Panc1 (cell line): ENCODE results near the gene AGPAT3. TPM values are rescaled to one million over a fixed set of nuclear protein-coding genes. Genes with fewer than 3 reads are reported as not detected.

ENCODE experiments used
- ATAC-seq: fragments of 200-7000 bp; cut with Tn5 transposase; 2 replicates; pipeline ENCODE4 v1.9.1; 2020; ENCODE audit warnings: mild to moderate bottlenecking, moderate library complexity
- BruUV-seq: library from RNA; stranded (reverse); fragments of 400-500 nt; replicated peaks from 2 replicates; lab custom pipeline; 2021; lab: Mats Ljungman, UMichigan
- CTCF ChIA-PET: fragments of 300-600 bp; sonication (Branson Sonifier 250); formaldehyde crosslinking; loops from one replicate; lab custom pipeline; 2022; ENCODE audit warnings: antibody characterized with exemption; lab: Charles Lee
- POLR2A ChIA-PET: fragments of 300-600 bp; sonication (Branson Sonifier 250); formaldehyde crosslinking; loops from one replicate; lab custom pipeline; 2022; ENCODE audit warnings: antibody characterized with exemption; lab: Charles Lee
- DNase-seq: peaks from one replicate; pipeline ENCODE4 v3.0.0-alpha.2; 2010; ENCODE audit warnings: low read depth, low spot score
- H3K27ac ChIP-seq: 2 replicates; pipeline ENCODE4 v1.5.1; 2011; ENCODE audit warnings: mild to moderate bottlenecking, low read length, inconsistent platforms
- H3K27me3 ChIP-seq: fragments of 200-500 bp; sonication (Bioruptor generic); 2 replicates; pipeline ENCODE4 v1.6.0; 2014; ENCODE audit warnings: low read length, inconsistent platforms; ENCODE audit not compliant: control insufficient read depth, insufficient read depth
- H3K36me3 ChIP-seq: fragments of 200-500 bp; sonication (Bioruptor generic); 2 replicates; pipeline ENCODE4 v1.5.1; 2014; ENCODE audit warnings: inconsistent platforms, mild to moderate bottlenecking, low read length, moderate library complexity; ENCODE audit not compliant: control insufficient read depth, insufficient read depth
- H3K4me1 ChIP-seq: 2 replicates; pipeline ENCODE4 v1.5.1; 2011; ENCODE audit warnings: inconsistent platforms, mild to moderate bottlenecking, low read length, moderate library complexity; ENCODE audit not compliant: control insufficient read depth, insufficient read depth
- H3K4me3 ChIP-seq, 2 experiments: 2 replicates each; pipeline ENCODE4 v1.5.1; 2011 to 2012; ENCODE audit warnings: low read depth in 2 of 2, low read length in 2 of 2, mild to moderate bottlenecking in 2 of 2, inconsistent platforms in 1 of 2, moderate library complexity in 1 of 2
- H3K9me3 ChIP-seq: fragments of 200-500 bp; sonication (Bioruptor generic); 2 replicates; pipeline ENCODE4 v1.5.1; 2014; ENCODE audit warnings: low read depth, mild to moderate bottlenecking, inconsistent platforms, low read length, moderate library complexity; ENCODE audit not compliant: control insufficient read depth, insufficient read depth
- POLR2AphosphoS5 ChIP-seq: IDR thresholded peaks from 2 replicates; pipeline ENCODE4 v1.6.1; 2012; ENCODE audit warnings: mild to moderate bottlenecking, low read depth, low read length, moderate library complexity
- SIN3A ChIP-seq: IDR thresholded peaks from 2 replicates; pipeline ENCODE4 v1.6.1; 2012; ENCODE audit warnings: low read depth, mild to moderate bottlenecking, low read length, moderate library complexity, borderline replicate concordance; ENCODE audit not compliant: insufficient read depth
- TCF7L2 ChIP-seq: IDR thresholded peaks from 2 replicates; pipeline ENCODE4 v1.6.1; 2011; ENCODE audit warnings: mild to moderate bottlenecking, low read depth, low read length, inconsistent platforms
- in situ Hi-C: cut with HindIII; loops from 2 replicates; pipeline ENCODE4 v1.10.0; 2016; ENCODE audit warnings: low sequenced_read_pairs, low pct_unique_long_range_greater_than_20kb
- intact Hi-C: fragments of 100-400 bp; cut with micrococcal nuclease; formaldehyde crosslinking; loops from one replicate; pipeline ENCODE4 v1.10.0; 2022; ENCODE audit not compliant: unreplicated experiment
- total RNA-seq: library from RNA; stranded (reverse); gene quantifications from one replicate; pipeline ENCODE4 v1.2.1, GENCODE V29; 2021; ENCODE audit not compliant: unreplicated experiment
- TF ChIP-seq, protein P1 (sequence below), 2 experiments: IDR thresholded peaks; 2 replicates each; pipeline ENCODE4 v1.6.1; 2011 to 2012; ENCODE audit warnings: low read depth in 2 of 2, control low read depth in 1 of 2, low read length in 1 of 2, mild to moderate bottlenecking in 1 of 2, moderate library complexity in 1 of 2; ENCODE audit not compliant: insufficient read depth in 1 of 2
- TF ChIP-seq, protein P2 (sequence below): fragments of 450-650 bp; IDR thresholded peaks from 2 replicates; pipeline ENCODE4 v1.5.1; 2017; ENCODE audit warnings: mild to moderate bottlenecking

Gene AGPAT3
- total RNA-seq, 1 experiment from 2014 or later: 40.1 TPM

DNA sequence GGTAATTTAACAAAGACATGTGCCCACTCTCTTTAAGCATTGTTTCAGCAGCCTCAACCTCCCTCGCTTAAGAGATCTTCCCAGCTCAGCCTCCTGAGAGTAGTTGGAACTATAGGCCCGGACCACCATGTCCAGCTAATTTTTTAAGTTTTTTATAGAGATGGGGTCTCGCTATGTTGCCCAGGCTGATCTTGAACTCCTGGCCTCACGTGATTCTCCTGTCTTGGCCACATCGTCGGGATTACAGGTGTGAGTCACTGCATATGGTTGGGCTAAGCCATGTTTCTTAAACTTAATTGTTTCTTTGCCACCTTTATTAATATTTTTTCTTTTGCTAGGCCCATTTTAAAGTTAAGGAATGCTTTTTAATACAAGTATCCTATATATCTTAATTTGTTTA is 18.6 kb upstream of the AGPAT3 start:
- POLR2A ChIA-PET: no interaction called here
- no TSS peak for BruUV-seq
- in situ Hi-C loops: no loop called here

DNA sequence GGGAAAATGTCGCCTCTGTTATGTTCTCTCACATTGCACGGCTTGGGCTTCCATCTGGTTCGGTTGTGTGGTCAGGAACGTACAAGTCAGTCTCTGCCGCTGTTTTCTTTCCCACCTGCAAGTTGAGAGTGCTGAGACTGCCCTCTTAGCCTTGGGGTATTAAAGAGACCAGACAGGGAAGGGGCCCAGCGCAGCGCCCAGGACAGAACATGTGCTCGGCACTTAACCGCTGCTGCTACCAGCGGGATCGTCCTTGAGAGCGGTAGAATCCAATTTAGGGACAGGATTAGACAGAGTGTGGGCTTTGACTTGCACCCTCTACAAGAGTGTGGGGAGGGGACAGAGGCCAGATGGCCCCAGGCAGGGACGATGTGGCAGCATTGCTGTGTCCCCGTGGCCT is 17.7 kb upstream of the AGPAT3 start:
- no peaks in the 10 kb centered on the region for H3K4me1 ChIP-seq
- TF ChIP-seq, protein P1, sequence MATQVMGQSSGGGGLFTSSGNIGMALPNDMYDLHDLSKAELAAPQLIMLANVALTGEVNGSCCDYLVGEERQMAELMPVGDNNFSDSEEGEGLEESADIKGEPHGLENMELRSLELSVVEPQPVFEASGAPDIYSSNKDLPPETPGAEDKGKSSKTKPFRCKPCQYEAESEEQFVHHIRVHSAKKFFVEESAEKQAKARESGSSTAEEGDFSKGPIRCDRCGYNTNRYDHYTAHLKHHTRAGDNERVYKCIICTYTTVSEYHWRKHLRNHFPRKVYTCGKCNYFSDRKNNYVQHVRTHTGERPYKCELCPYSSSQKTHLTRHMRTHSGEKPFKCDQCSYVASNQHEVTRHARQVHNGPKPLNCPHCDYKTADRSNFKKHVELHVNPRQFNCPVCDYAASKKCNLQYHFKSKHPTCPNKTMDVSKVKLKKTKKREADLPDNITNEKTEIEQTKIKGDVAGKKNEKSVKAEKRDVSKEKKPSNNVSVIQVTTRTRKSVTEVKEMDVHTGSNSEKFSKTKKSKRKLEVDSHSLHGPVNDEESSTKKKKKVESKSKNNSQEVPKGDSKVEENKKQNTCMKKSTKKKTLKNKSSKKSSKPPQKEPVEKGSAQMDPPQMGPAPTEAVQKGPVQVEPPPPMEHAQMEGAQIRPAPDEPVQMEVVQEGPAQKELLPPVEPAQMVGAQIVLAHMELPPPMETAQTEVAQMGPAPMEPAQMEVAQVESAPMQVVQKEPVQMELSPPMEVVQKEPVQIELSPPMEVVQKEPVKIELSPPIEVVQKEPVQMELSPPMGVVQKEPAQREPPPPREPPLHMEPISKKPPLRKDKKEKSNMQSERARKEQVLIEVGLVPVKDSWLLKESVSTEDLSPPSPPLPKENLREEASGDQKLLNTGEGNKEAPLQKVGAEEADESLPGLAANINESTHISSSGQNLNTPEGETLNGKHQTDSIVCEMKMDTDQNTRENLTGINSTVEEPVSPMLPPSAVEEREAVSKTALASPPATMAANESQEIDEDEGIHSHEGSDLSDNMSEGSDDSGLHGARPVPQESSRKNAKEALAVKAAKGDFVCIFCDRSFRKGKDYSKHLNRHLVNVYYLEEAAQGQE (IDR thresholded peaks at IDR 0.05; ENCODE audit: insufficient read depth in 1 of 2, low read depth in 2 of 2, low read length in 1 of 2): no peak
- no peak for TF ChIP-seq POLR2AphosphoS5
- TF ChIP-seq TCF7L2: no peak
- TF ChIP-seq, protein P2, sequence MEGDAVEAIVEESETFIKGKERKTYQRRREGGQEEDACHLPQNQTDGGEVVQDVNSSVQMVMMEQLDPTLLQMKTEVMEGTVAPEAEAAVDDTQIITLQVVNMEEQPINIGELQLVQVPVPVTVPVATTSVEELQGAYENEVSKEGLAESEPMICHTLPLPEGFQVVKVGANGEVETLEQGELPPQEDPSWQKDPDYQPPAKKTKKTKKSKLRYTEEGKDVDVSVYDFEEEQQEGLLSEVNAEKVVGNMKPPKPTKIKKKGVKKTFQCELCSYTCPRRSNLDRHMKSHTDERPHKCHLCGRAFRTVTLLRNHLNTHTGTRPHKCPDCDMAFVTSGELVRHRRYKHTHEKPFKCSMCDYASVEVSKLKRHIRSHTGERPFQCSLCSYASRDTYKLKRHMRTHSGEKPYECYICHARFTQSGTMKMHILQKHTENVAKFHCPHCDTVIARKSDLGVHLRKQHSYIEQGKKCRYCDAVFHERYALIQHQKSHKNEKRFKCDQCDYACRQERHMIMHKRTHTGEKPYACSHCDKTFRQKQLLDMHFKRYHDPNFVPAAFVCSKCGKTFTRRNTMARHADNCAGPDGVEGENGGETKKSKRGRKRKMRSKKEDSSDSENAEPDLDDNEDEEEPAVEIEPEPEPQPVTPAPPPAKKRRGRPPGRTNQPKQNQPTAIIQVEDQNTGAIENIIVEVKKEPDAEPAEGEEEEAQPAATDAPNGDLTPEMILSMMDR: no peak
- TF ChIP-seq SIN3A: no peak
- POLR2A ChIA-PET: no interaction called here
- ATAC-seq (no peak), DNase-seq (no peak)
- intact Hi-C loops (no loop called here), in situ Hi-C loops (no loop called here)
- no peak overlapping the region for H3K4me3 ChIP-seq
- no peak overlapping the region for H3K27ac ChIP-seq
- no TSS peak for BruUV-seq
- CTCF ChIA-PET: no interaction called here
- no peaks in the 10 kb centered on the region for H3K36me3 ChIP-seq
- no peaks in the 10 kb centered on the region for H3K27me3 ChIP-seq
- no peaks in the 10 kb centered on the region for H3K9me3 ChIP-seq

More for the DNA sequence above, 18.6 kb upstream of the AGPAT3 start:
- Histone ChIP-seq H3K9me3 (no peaks in the 10 kb centered on the region), H3K27me3 (no peaks in the 10 kb centered on the region), H3K4me1 (no peaks in the 10 kb centered on the region), H3K36me3 (no peaks in the 10 kb centered on the region), H3K4me3 (no peak overlapping the region), H3K27ac (no peak overlapping the region)
- TF ChIP-seq TCF7L2 (no peak), SIN3A (no peak), POLR2AphosphoS5 (no peak)
- TF ChIP-seq, protein P1 (IDR thresholded peaks at IDR 0.05; ENCODE audit: insufficient read depth in 1 of 2, low read depth in 2 of 2, low read length in 1 of 2): no peak
- TF ChIP-seq, protein P2: no peak
- intact Hi-C loops: no loop called here
- no peak for DNase-seq
- no peak for ATAC-seq
- CTCF ChIA-PET: interaction anchor here (0.6 kb wide), 1 partner anchor 130 kb away, joined by 3 read pairs; no protein-coding TSS in a partner anchor
